Small intestine (tissue), 7 donors: ENCODE results near the gene SLC7A7. TPM values are rescaled to one million over a fixed set of nuclear protein-coding genes. Genes with fewer than 3 reads are reported as not detected.
"Not testable (repeated sequence)": the region's sequence is repeated elsewhere in the genome, so short reads cannot be mapped to it uniquely, and the experiment has no call there.

Experiments
- DNase-seq, 2 donors: peaks; one replicate each; pipeline versions ENCODE4 v3.0.0 to v3.0.0-alpha.2; 2013
- FAIRE-seq: peaks from 2 replicates; lab custom pipeline; 2012; peaks lifted over from hg19 to GRCh38; lab: Jason Lieb, UNC
- H3K27ac ChIP-seq, 3 donors: one replicate each; pipeline ENCODE4 v1.5.1; 2013; ENCODE audit warnings: low read length in 2 of 3, mild to moderate bottlenecking in 2 of 3, control low read depth in 1 of 3, inconsistent platforms in 1 of 3, low read depth in 1 of 3, moderate library complexity in 1 of 3
- H3K27me3 ChIP-seq, 3 donors: one replicate each; pipeline ENCODE4 v1.6.1; 2013; ENCODE audit warnings: low read length in 3 of 3, inconsistent platforms in 1 of 3; ENCODE audit not compliant: control insufficient read depth in 3 of 3, insufficient read depth in 3 of 3
- H3K36me3 ChIP-seq, 3 donors: one replicate each; pipeline ENCODE4 v1.6.1; 2013; ENCODE audit warnings: low read length in 3 of 3, inconsistent platforms in 1 of 3, low read depth in 1 of 3, mild to moderate bottlenecking in 1 of 3, moderate library complexity in 1 of 3; ENCODE audit not compliant: control insufficient read depth in 3 of 3, insufficient read depth in 2 of 3
- H3K4me1 ChIP-seq, 3 donors: one replicate each; pipeline ENCODE4 v1.6.1; 2013; ENCODE audit warnings: low read length in 2 of 3, inconsistent platforms in 1 of 3, low read depth in 1 of 3, mild to moderate bottlenecking in 1 of 3, moderate library complexity in 1 of 3; ENCODE audit not compliant: control insufficient read depth in 3 of 3, insufficient read depth in 2 of 3
- H3K4me3 ChIP-seq, 3 donors: one replicate each; pipeline ENCODE4 v1.5.1; 2013; ENCODE audit warnings: low read length in 3 of 3, control low read depth in 1 of 3, inconsistent platforms in 1 of 3, low read depth in 1 of 3, mild to moderate bottlenecking in 1 of 3, moderate library complexity in 1 of 3
- H3K9me3 ChIP-seq, 2 donors: one replicate each; pipeline ENCODE4 v1.6.1; 2013; ENCODE audit warnings: low read depth in 1 of 2, low read length in 1 of 2; ENCODE audit not compliant: control insufficient read depth in 2 of 2, insufficient read depth in 1 of 2
- WGBS, 3 donors: extraction: QIAGEN DNeasy Blood & Tissue Kit; methylation state at CpG; one replicate each; pipeline ENCODE4 v1.1.7; 2013; 5-methylcytosine and 5-hydroxymethylcytosine counted together
- polyA plus RNA-seq, 4 donors: library from polyadenylated mRNA; stranded (reverse) in 3 of 4; unstranded in 1 of 4; fragments of 200-250 nt in 3 of 4; fragments of 120-200 nt in 1 of 4; gene quantifications; one replicate each; pipeline versions ENCODE4 v1.2.1 to v1.2.3, GENCODE V29; 2013
- donor health status: healthy with polysubstance abuse.
- donor health status: control.
- donor health status: control.
- donor health status: Bipolar disorder and iron deficiency.
- donor health status: healthy.

The SLC7A7 gene
- polyA plus RNA-seq, 4 donors = 52.9 to 697 (median 287) TPM

DNA sequence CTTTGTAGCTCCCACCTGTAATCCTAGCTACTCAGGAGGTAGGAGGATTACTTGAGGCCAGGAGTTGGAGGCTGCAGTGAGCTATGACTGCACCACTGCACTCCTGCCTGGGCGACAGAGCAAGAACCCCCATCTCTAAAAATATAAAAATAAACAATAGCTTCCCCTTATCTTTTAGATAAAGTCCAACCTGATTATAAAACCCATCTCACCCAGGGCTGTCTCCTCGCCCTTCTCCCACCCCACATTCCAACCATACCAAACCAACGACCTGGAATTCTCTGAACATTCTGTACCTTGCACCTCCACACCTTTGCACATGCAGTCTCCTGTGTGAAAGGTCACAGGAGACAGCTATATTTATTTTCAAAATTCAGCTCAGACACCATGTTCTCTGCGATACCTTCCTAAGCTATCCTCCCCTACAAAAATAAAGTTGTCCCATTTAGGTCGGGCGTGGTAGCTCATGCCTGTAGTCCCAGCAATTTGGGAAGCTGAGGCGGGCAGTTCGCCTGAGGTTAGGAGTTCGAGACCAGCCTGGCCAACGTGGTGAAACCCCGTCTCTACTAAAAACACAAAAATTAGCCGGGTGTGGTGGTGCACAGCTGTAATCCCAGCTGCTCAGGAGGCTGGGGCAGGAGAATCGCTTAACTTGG, 7.7 kb downstream of the SLC7A7 start:
- peaks cover 0 to 36% (median 2%) of the 10 kb centered on the region in 3 donors for H3K36me3 ChIP-seq
- 67 to 74% (median 67%) methylated on average over 13 of the region's 13 CpGs for WGBS, 3 donors
- H3K9me3 ChIP-seq = no peaks in the 10 kb centered on the region
- DNase-seq (peak; percentile 71 to 91), FAIRE-seq (no peak)
- H3K4me3 ChIP-seq = peak overlapping the region in 1 of 3 donors; percentile 9
- H3K27me3 ChIP-seq = no peaks in the 10 kb centered on the region
- peak overlapping the region; percentile 55 to 86 (median 79) for H3K27ac ChIP-seq
- H3K4me1 ChIP-seq = peaks cover 0 to 20% (median 0%) of the 10 kb centered on the region in 3 donors

DNA sequence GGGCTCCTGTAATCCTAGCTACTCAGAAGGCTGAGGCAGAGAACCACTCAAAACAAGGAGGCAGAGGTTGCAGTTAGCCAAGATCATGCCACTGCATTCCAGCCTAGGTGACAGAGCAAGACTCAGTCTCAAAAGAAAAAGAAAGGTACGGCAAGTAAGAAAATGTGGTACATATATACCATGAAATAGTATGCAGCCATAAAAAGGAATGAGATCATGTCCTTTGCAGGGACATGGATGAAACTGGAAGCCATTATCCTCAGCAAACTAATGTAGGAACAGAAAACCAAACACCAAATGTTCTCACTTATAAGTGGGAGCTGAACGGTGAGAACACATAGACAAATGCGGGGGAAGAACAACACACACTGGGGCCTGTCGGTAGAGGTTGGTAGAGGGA, 10.0 kb downstream of the SLC7A7 start:
- H3K27ac ChIP-seq, FAIRE-seq, H3K27me3 ChIP-seq, H3K4me3 ChIP-seq, H3K9me3 ChIP-seq, DNase-seq: not testable (repeated sequence)
- WGBS, 3 donors = 84 to 96% (median 87%) methylated on average over 4 of the region's 4 CpGs
- peaks cover 0 to 35% (median 0%) of the 10 kb centered on the region in 3 donors for H3K36me3 ChIP-seq
- H3K4me1 ChIP-seq = peaks cover 0 to 20% (median 2%) of the 10 kb centered on the region in 3 donors

DNA sequence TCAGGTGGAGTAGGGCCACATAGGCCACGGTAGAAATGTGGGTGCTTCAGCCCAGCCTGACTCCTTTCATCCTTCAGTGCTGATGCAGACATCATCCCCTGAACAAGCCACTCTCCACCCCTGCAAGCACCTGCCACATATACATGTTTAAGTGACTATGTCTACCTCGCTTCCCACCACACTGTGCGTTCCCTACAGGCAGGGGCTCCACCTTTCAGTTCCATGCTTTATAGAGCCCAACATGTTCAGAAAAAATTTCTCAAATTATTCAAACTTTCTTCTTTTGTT, 11.6 kb downstream of the SLC7A7 start:
- H3K27me3 ChIP-seq = no peaks in the 10 kb centered on the region
- H3K4me3 ChIP-seq = no peak overlapping the region
- H3K36me3 ChIP-seq = peaks cover 0 to 24% (median 0%) of the 10 kb centered on the region in 3 donors
- 72 to 80% (median 79%) methylated on average over 3 of the region's 3 CpGs for WGBS, 3 donors
- DNase-seq (no peak), FAIRE-seq (no peak)
- no peak overlapping the region for H3K27ac ChIP-seq
- peaks cover 0 to 21% (median 4%) of the 10 kb centered on the region in 3 donors for H3K4me1 ChIP-seq
- H3K9me3 ChIP-seq = no peaks in the 10 kb centered on the region

DNA sequence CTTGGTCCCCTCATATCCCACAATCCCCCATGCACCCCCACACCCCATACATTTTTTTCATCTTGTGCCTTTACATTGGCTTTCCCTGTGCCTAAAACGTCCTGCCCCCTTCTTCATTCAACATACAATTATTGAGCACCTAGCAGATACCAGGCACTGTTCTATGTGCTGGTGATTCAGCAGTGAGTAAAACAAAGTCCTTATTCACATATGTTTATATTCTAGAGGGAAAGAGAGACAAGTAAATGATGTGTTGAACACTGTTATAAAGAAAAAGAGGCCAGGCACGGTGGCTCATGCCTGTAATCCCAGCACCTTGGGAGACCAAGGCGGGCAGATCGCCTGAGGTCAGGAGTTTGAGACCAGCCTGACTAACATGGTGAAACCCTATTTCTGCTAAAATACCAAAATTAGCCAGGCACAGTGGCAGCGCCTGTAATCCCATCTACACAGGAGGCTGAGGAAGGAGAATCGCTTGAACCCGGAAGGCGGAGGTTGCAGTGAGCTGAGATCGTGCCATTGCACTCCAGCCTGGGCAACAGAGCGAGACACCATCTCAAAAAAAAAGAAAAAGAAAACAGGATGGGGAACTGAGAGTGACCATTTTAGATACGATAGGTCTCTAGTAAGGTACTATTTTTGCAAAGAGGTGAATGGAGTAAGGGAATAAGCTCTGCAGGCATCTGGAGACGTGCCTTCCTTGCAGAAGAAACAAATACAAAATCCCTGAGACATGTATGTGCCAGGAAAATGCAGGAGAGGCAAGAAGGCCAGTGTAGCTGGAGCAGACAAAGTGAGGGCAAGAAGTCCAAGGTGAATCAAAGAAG, 12.2 kb downstream of the SLC7A7 start:
- WGBS, 3 donors = 84 to 88% (median 85%) methylated on average over 12 of the region's 12 CpGs
- peaks cover 0 to 24% (median 0%) of the 10 kb centered on the region in 3 donors for H3K36me3 ChIP-seq
- DNase-seq (no peak), FAIRE-seq (no peak)
- no peaks in the 10 kb centered on the region for H3K9me3 ChIP-seq
- no peak overlapping the region for H3K27ac ChIP-seq
- no peaks in the 10 kb centered on the region for H3K27me3 ChIP-seq
- H3K4me1 ChIP-seq = peaks cover 0 to 21% (median 8%) of the 10 kb centered on the region in 3 donors
- no peak overlapping the region for H3K4me3 ChIP-seq

DNA sequence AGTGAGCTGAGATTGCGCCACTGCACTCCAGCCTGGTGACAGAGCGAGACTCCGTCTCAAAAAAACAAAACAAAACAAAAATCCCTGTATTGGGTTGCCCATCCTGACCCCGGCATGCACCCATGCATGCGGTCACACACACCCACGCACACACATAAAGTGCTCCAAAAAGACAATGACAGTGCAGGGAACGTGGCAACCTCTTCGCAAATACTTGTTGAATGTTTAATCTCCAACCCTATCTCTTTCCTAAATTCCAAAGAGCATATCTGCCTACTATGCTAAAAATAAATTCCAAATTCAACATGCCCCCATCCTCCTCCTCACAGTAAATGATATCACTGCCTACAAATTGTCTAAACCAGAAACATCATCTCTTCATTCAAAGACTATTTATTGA, 13.5 kb downstream of the SLC7A7 start:
- FAIRE-seq (no peak), DNase-seq (no peak)
- H3K27me3 ChIP-seq = no peaks in the 10 kb centered on the region
- peaks cover 0 to 18% (median 0%) of the 10 kb centered on the region in 3 donors for H3K36me3 ChIP-seq
- 83 to 91% (median 91%) methylated on average over 8 of the region's 8 CpGs for WGBS, 3 donors
- H3K27ac ChIP-seq = no peak overlapping the region
- H3K4me1 ChIP-seq = peaks cover 0 to 22% (median 8%) of the 10 kb centered on the region in 3 donors
- no peak overlapping the region for H3K4me3 ChIP-seq
- no peaks in the 10 kb centered on the region for H3K9me3 ChIP-seq

DNA sequence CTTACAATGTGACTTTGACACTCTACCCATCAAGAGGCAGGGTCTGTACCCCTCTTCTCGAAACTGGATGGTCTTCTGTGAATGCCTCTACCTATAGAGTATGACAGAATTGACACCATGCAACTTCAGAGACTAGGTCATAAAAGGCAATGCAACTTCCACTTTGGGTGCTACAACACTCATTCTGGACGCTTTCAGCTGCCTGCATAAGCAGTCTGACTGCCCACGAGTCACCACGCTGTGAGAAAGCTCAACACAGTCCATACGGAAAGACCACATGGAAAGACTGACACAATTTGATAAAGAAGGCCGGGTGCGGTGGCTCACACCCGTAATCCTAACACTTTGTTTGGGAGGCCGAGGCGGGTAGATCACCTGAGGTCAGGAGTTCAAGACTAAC, 14.9 kb downstream of the SLC7A7 start:
- Histone ChIP-seq H3K4me1 (peaks cover 0 to 34% (median 8%) of the 10 kb centered on the region in 3 donors), H3K36me3 (peaks cover 0 to 19% (median 0%) of the 10 kb centered on the region in 3 donors), H3K27ac (no peak overlapping the region), H3K4me3 (no peak overlapping the region), H3K9me3 (peaks cover 0 to 8% of the 10 kb centered on the region in 2 donors), H3K27me3 (no peaks in the 10 kb centered on the region)
- 69 to 82% (median 74%) methylated on average over 9 to 10 of the region's 10 CpGs for WGBS, 3 donors
- no peak for DNase-seq
- FAIRE-seq = no peak

DNA sequence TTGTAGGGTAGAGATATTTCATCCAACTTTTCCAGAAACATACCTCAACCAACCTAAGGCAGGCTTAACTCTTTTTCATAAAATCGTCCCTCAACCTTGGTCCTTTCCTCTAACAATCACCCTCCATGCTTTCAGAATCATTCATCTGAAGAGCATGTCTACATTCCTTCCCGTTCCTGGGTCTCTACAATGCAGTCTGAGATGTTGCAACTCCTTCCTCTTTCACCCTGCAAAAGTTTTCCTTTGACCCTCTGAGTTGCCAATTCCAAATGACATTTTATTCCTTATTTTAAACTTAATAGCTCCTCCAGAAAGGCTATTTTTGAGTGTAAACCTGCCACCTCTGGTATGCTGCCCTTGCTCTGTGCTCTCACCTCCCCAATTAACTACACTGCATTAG, 16.7 kb downstream of the SLC7A7 start:
- DNase-seq (no peak), FAIRE-seq (no peak)
- H3K4me3 ChIP-seq = no peak overlapping the region
- WGBS, 3 donors = 46 to 52% (median 47%) methylated on average over 2 of the region's 2 CpGs
- peak overlapping the region in 2 of 3 donors; percentile 74 to 85 for H3K27ac ChIP-seq
- H3K27me3 ChIP-seq = no peaks in the 10 kb centered on the region
- H3K36me3 ChIP-seq = peaks cover 0 to 23% (median 3%) of the 10 kb centered on the region in 3 donors
- peaks cover 0 to 42% (median 8%) of the 10 kb centered on the region in 3 donors for H3K4me1 ChIP-seq
- peaks cover 0 to 8% of the 10 kb centered on the region in 2 donors for H3K9me3 ChIP-seq

DNA sequence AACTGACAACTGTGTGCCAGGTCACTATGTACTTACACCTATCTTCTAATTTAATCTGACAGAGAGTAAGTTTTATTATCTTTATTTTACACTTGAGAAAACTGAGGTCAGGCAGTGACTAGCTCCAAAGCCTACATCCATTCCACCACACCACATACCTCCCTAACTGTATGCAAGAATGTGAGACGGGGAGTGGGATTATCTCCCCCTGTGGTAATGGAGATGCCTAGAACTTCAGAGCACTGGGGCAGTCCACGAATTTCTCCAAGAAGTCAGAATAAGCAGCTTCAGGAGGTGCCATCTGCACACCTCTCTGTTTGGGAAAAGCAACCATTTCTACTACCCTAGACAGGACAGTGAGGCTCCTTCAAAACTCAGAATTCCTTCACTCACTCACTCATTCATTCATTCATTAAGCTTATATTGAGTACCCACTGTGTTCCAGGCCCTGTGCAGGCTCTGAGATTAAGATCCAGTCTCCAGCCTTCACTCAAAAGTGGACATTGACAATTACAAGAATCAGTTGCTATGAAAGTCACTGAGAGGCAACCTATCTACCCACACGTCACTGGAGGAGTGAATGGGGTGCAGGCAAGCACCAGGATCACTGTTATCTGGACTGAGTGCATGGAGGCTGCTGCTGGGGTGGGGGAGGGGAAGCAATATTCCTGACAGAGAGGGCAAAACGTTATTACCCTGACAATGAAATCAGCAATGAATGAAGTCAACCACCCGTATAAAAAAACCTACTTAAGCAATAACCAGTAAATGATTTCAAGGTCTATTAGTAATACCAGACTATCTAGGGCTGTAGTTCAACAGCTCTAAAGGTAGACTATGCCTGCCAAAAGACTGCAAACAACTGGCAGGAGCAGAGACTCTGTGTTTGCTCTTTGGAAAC, 18.0 kb downstream of the SLC7A7 start:
- peak overlapping the region; percentile 62 to 87 (median 85) for H3K27ac ChIP-seq
- WGBS, 3 donors = 29 to 45% (median 35%) methylated on average over 5 of the region's 5 CpGs
- H3K27me3 ChIP-seq = no peaks in the 10 kb centered on the region
- no peak overlapping the region for H3K4me3 ChIP-seq
- H3K9me3 ChIP-seq = peaks cover 0 to 8% of the 10 kb centered on the region in 2 donors
- DNase-seq (peak; percentile 87 to 94), FAIRE-seq (no peak)
- peaks cover 0 to 26% (median 3%) of the 10 kb centered on the region in 3 donors for H3K36me3 ChIP-seq
- H3K4me1 ChIP-seq = peaks cover 0 to 42% (median 8%) of the 10 kb centered on the region in 3 donors
